GM12878 (cell line): ENCODE data around the gene ANKRD11. TPM values are rescaled to one million over a fixed set of nuclear protein-coding genes. Genes with fewer than 3 reads are reported as not detected.

Experiments
- ATAC-seq: fragments of 200-7000 bp; cut with Tn5 transposase; 3 replicates; pipeline ENCODE4 v1.9.1; 2020; ENCODE audit warnings: mild to moderate bottlenecking, moderate library complexity
- BruUV-seq: library from RNA; stranded (reverse); fragments of 400-500 nt; replicated peaks from 2 replicates; lab custom pipeline; 2021; lab: Mats Ljungman, UMichigan
- CTCF ChIA-PET: fragments of 300-600 bp; sonication (Branson Sonifier 250); formaldehyde crosslinking; extraction: SDS; loops from one replicate; lab custom pipeline; 2021; ENCODE audit warnings: inconsistent platforms; lab: Yijun Ruan, JAX
- POLR2A ChIA-PET: fragments of 350-600 bp; formaldehyde crosslinking; extraction: SDS; loops from one replicate; lab custom pipeline; 2021; ENCODE audit warnings: inconsistent platforms; lab: Charles Lee
- RAD21 ChIA-PET: fragments of 300-600 bp; sonication (Branson Sonifier 250); formaldehyde crosslinking; loops from one replicate; lab custom pipeline; 2023; ENCODE audit warnings: antibody characterized with exemption; ENCODE audit not compliant: unreplicated experiment; lab: Charles Lee
- SMC1A ChIA-PET: fragments of 300-600 bp; sonication (Branson Sonifier 250); formaldehyde crosslinking; loops from one replicate; lab custom pipeline; 2023; ENCODE audit not compliant: unreplicated experiment, uncharacterized antibody; lab: Charles Lee
- DNase-seq: peaks from one replicate; pipeline ENCODE4 v3.0.0-alpha.2; 2011; ENCODE audit warnings: low read depth, low spot score
- FAIRE-seq: peaks from 3 replicates; lab custom pipeline; 2011; peaks lifted over from hg19 to GRCh38; lab: Jason Lieb, UNC
- H2AFZ ChIP-seq: 2 replicates; pipeline ENCODE4 v1.6.0; 2011; ENCODE audit warnings: low read depth, low read length, control low read depth; ENCODE audit not compliant: control insufficient read depth
- H3K27ac ChIP-seq: 2 replicates; pipeline ENCODE4 v1.5.1; 2011; ENCODE audit warnings: control low read depth; ENCODE audit not compliant: control insufficient read depth, insufficient read depth
- H3K27me3 ChIP-seq, 2 experiments: replicated peaks in 1 of 2; 2 replicates each; pipeline versions ENCODE4 v1.6.0 to v1.6.1; 2011; ENCODE audit warnings: low read length in 1 of 2; ENCODE audit not compliant: control insufficient read depth in 2 of 2, insufficient read depth in 2 of 2
- H3K36me3 ChIP-seq, 2 experiments: 2 replicates each; pipeline ENCODE4 v1.5.1; 2011; ENCODE audit warnings: low read length in 1 of 2; ENCODE audit not compliant: control insufficient read depth in 2 of 2, insufficient read depth in 2 of 2
- H3K4me1 ChIP-seq: 2 replicates; pipeline ENCODE4 v1.6.1; 2011; ENCODE audit warnings: mild to moderate bottlenecking, low read length, moderate library complexity, mixed read lengths; ENCODE audit not compliant: control insufficient read depth, insufficient read depth
- H3K4me2 ChIP-seq: 2 replicates; pipeline ENCODE4 v1.6.0; 2011; ENCODE audit warnings: control low read depth; ENCODE audit not compliant: control insufficient read depth, insufficient read depth
- H3K4me3 ChIP-seq: fragments of 200-600 bp; sonication (generic); 2 replicates; pipeline ENCODE4 v1.5.1; 2016
- H3K79me2 ChIP-seq: 2 replicates; pipeline ENCODE4 v1.6.0; 2011; ENCODE audit warnings: low read length; ENCODE audit not compliant: control insufficient read depth, insufficient read depth
- H3K9ac ChIP-seq: 2 replicates; pipeline ENCODE4 v1.8.0; 2011; ENCODE audit warnings: low read length, control low read depth, mixed read lengths; ENCODE audit not compliant: control insufficient read depth, insufficient read depth
- H3K9me3 ChIP-seq: replicated peaks from 3 replicates; pipeline ENCODE4 v1.5.1; 2011; ENCODE audit warnings: mild to moderate bottlenecking, low read length; ENCODE audit not compliant: control insufficient read depth, insufficient read depth
- H4K20me1 ChIP-seq: 2 replicates; pipeline ENCODE4 v1.6.0; 2011; ENCODE audit not compliant: control insufficient read depth, insufficient read depth
- ATF2 ChIP-seq: IDR thresholded peaks from 2 replicates; pipeline ENCODE4 v1.6.1; 2012; ENCODE audit warnings: low read length, inconsistent platforms
- JUNB ChIP-seq: IDR thresholded peaks from 2 replicates; pipeline ENCODE4 v1.6.1; 2016; ENCODE audit warnings: antibody characterized with exemption, mild to moderate bottlenecking
- NRF1 ChIP-seq: conservative IDR thresholded peaks from 2 replicates; pipeline ENCODE4 v1.6.1; 2011; ENCODE audit warnings: mild to moderate bottlenecking, low read depth, low read length, improper control_type of control experiment
- WGBS: methylation state at CpG from one replicate; pipeline ENCODE4 v1.1.6; 2016; ENCODE audit warnings: low lambda C conversion rate; ENCODE audit not compliant: insufficient replicate concordance, insufficient coverage; ENCODE audit errors: missing lambda C conversion rate; 5-methylcytosine and 5-hydroxymethylcytosine counted together
- in situ Hi-C: fragments of 300-500 bp; cut with MboI; formaldehyde crosslinking; loops from 9 replicates; pipeline ENCODE4 v1.14.3; 2018; ENCODE audit warnings: mixed read lengths
- intact Hi-C: fragments of 100-400 bp; cut with micrococcal nuclease; formaldehyde crosslinking; loops from one replicate; pipeline ENCODE4 v1.14.2; 2022; ENCODE audit not compliant: unreplicated experiment
- polyA plus RNA-seq, 11 experiments: library from polyadenylated mRNA; depleted of rRNA in 4 of 11; unstranded in 6 of 11; stranded (reverse) in 5 of 11; fragments of >200 nt; fragmentation: Nextera tagmentation in 4 of 11; fragmentation: Illumina TruSeq in 1 of 11; extraction: Ambion mirVana in 4 of 11; extraction: Trizol in 1 of 11; gene quantifications; 1 replicate in 1 of 11; 2 replicates in 10 of 11; pipeline versions ENCODE4 v1.2.1 to v1.2.3, GENCODE V29; 2011 to 2016; ENCODE audit warnings: inconsistent platforms in 2 of 11, missing spikeins in 2 of 11, low read depth in 1 of 11
- total RNA-seq, 4 experiments: library from RNA; depleted of rRNA in 3 of 4; stranded (reverse); fragments of >200 nt in 3 of 4; fragmentation: Illumina TruSeq in 1 of 4; extraction: Trizol in 1 of 4; gene quantifications; 2 replicates each; pipeline versions ENCODE4 v1.2.1 to v1.2.3, GENCODE V29; 2013 to 2021
- TF ChIP-seq, protein P1 (sequence below): IDR thresholded peaks from 2 replicates; pipeline ENCODE4 v1.6.1; 2011; ENCODE audit warnings: low read depth, low read length, improper control_type of control experiment, borderline replicate concordance

Gene ANKRD11
- total and polyA plus RNA-seq, 10 of the 15 experiments (the other 5 are each of a cell fraction or from before 2014, with no cell fraction given) = 5.1 to 103 (median 27.4) TPM

DNA sequence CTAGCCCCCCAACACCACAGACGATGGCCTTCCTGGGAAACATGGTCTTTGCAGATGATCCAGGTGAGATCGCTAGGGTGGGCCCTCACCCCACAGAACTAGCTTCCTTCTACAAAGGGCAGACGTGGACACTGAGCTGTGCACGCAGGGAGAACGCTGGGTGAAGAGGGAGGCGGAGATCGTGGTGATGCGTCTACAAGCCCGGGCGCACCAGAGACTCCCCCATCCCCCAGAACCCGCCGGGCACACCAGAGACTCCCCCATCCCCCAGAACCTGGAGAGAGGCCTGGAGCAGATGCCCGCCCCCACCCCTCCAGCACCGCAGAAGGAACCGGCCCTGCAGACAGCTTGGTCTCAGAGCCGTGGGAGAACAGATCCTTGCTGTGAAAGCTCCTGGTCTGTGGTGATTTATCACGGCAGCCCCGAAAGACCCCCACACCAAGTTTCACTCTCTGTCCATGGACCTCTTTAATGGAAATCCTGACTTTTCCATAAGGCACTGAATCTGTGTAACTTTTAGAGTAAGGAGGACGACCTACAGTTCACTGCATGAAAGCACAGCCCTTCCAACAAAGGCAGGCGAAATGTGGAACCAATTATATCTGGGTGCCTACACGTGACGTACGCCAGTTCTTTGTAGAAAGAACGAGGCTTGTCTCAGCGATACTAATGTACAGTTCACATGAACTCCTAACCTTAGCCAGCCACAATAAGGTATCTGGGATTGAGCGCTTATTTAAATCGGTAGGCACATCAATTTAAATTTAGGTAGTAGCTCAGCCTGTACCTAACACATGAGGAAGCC lies 88.5 kb downstream of the ANKRD11 start:
- no peak for FAIRE-seq
- SMC1A ChIA-PET = no interaction called here
- Histone ChIP-seq H4K20me1 (peaks cover 29% of the 10 kb centered on the region), H2AFZ (no peak overlapping the region), H3K27me3 (no peaks in the 10 kb centered on the region), H3K4me1 (peaks cover 2% of the 10 kb centered on the region; the same call in 1 of the 2 replicates), H3K9me3 (no peaks in the 10 kb centered on the region), H3K9ac (no peak overlapping the region), H3K36me3 (peaks cover 13 to 14% of the 10 kb centered on the region in 2 experiments; a peak in 3 of 4 replicates), H3K79me2 (peaks cover 84% of the 10 kb centered on the region), H3K27ac (no peak overlapping the region), H3K4me2 (no peak overlapping the region), H3K4me3 (no peak overlapping the region)
- POLR2A ChIA-PET = interaction anchor here (0.6 to 0.7 kb wide), 2 partner anchors 25 to 52 kb away, joined by 3 to 6 read pairs; no protein-coding TSS in a partner anchor
- no peak for DNase-seq
- intact Hi-C loops (no loop called here), in situ Hi-C loops (no loop called here)
- BruUV-seq = no TSS peak
- ATAC-seq = no peak
- RAD21 ChIA-PET = no interaction called here
- 86% methylated on average over 25 of the region's 27 CpGs for WGBS
- TF ChIP-seq NRF1 (no peak), ATF2 (no peak), JUNB (no peak)
- TF ChIP-seq, protein P1, sequence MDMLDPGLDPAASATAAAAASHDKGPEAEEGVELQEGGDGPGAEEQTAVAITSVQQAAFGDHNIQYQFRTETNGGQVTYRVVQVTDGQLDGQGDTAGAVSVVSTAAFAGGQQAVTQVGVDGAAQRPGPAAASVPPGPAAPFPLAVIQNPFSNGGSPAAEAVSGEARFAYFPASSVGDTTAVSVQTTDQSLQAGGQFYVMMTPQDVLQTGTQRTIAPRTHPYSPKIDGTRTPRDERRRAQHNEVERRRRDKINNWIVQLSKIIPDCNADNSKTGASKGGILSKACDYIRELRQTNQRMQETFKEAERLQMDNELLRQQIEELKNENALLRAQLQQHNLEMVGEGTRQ = no peak
- CTCF ChIA-PET = interaction anchor here (0.6 kb wide), 1 partner anchor 273 kb away, joined by 3 read pairs; no protein-coding TSS in a partner anchor
